ENCODE measurements around the gene NID2.

NID2 gene

GRCh38 chr14:52079239-52079959 lies 10.5 kb upstream of the NID2 start:
- no peak for DNase-seq

GRCh38 chr14:52078721-52079120 lies 9.9 kb upstream of the NID2 start:
- no peak for DNase-seq

- DNase-seq: no peak
Observed at GRCh38 chr14:52078095-52078531, 9.3 kb upstream of the NID2 start.

- no peak for DNase-seq
Observed at GRCh38 chr14:52077256-52077979, 8.6 kb upstream of the NID2 start.

- no peak for DNase-seq
Observed at GRCh38 chr14:52076334-52076733, 7.5 kb upstream of the NID2 start.

GRCh38 chr14:52075371-52075770 lies 6.5 kb upstream of the NID2 start:
- no peak for DNase-seq

GRCh38 chr14:52073251-52073650 lies 4.4 kb upstream of the NID2 start:
- DNase-seq: no peak

DNA sequence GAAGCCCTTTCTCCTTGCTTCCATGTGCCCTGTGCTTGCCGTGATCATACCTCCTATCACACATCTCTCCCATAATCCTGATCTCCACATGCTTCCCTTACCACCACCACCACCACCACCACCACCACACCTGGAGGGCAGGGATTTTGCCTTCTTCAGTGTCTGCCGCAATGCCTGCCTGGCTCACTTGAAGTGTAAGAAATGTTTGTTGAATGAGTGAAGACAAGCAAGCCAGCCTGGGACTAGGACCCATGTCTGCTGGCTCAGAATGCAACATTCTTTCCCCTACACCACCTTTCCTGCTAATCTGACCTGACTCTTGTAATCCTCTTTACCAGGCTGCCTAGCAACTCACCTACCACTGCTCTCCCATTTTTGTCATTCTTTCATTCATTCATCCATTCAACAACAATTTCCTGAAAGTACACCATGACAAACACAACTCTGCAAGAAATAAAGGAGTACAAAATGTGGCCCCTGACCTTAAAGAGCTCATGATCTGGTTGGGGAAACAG lies 3.5 kb upstream of the NID2 start:
- DNase-seq: no peak

GRCh38 chr14:52071675-52072074 lies 2.8 kb upstream of the NID2 start:
- no peak for DNase-seq

- no peak for DNase-seq
Observed at GRCh38 chr14:52070051-52070431, 1.2 kb upstream of the NID2 start.

DNA sequence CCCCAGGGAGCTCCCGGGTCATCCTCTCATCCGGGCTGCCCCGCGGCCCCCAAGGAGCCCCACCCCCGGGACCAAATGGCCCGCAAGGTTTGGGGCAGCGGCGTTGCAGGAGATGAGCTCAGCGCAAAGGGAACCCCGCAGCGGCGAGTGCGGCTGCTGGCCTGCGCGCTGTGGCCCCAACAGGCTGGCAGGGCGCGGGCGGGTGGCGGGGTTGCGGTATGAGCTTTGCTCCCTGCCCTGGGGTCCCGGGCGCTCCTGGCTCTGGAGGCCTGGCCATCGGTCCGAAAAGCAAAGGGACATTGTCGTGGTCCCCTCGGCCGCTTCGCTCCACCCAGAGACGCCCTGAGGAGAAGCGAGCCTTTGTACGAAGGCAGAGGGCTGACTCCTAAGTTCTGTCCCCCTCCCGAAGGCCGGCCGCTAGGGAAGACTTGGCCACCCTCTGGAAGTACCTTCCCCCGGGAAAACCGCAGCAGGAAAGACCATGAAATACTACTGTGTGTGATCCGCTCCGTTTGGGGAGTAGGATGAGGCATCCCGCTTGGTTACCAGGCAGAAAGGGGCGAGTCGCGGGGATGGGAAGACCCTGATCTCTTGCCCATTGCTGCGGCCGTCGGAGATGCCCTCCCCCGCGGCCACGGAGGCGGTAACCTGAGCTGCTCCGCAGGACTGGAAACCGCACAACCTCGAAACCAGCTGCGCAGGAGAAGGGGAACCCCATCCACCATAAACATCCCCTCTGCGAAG lies 620 bp upstream of the NID2 start:
- no peak for DNase-seq

- no peak for DNase-seq
Observed at GRCh38 chr14:52067873-52068614, 815 bp downstream of the NID2 start.

GRCh38 chr14:52064174-52064573 lies 4.7 kb downstream of the NID2 start:
- no peak for DNase-seq

DNA sequence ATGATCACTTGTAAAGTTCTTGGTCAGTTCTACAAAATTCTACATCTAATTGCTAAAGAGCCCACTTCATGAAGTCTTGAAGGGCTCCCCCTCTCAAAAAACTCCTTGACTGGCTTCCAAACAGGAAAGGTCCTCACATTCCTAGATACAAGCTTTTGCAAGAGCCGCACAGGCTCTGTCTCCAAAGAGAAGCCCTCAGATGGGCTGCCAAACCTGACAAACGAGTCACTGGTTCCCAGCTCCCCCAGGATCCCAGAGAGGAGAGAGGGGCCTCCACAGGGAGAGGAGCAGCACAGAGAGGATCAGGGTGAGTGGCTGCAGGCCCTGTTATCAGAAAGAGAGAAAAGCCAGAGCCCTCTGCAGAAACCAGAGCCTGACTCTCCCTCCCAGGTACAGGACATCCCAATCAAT lies 5.8 kb downstream of the NID2 start:
- DNase-seq: no peak

GRCh38 chr14:52061890-52062289 lies 7.0 kb downstream of the NID2 start:
- no peak for DNase-seq

DNA sequence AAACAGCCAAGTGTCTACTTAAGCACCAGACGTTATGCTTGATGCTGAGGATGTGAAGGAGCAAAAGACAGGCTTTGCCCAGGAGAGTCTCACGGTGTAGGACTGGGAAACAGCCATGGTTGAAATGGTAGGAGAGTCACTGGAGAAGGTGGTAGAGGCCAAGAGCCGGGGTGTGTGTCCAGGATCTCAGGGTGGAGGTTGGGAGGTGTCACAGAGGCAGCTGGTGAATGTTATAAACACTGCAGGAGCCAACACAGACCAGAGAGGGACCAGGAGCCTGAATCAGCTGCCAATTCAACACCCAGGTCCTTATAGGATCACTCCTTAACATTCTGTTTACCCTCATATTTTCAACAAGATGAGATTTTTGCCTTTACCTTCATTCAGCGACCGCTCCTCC lies 7.5 kb downstream of the NID2 start:
- no peak for DNase-seq

GRCh38 chr14:52060080-52060479 lies 8.8 kb downstream of the NID2 start:
- DNase-seq: no peak

- DNase-seq: no peak
Observed at GRCh38 chr14:52059649-52060048, 9.2 kb downstream of the NID2 start.

DNA sequence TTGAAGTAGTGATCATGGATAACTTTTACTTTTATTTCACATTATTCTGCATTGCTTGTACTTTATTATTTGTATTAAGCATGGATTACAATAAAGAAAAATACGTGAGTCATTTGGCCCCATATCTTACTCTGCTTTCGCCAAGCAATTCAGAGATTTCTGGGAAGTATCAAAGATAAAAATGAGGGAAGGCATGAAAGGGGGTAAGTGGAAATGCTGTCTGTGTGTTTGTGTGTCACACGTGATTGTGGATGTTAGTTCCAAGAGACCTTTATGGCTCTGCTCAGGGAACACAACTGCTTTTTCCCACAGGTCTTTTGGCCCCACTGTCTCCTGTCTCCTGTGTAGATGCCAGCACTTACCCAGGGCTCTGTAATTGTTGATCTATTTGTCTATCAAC lies 10.5 kb downstream of the NID2 start:
- DNase-seq: no peak

- no peak for DNase-seq
Observed at GRCh38 chr14:52055167-52055566, 13.7 kb downstream of the NID2 start.

DNA sequence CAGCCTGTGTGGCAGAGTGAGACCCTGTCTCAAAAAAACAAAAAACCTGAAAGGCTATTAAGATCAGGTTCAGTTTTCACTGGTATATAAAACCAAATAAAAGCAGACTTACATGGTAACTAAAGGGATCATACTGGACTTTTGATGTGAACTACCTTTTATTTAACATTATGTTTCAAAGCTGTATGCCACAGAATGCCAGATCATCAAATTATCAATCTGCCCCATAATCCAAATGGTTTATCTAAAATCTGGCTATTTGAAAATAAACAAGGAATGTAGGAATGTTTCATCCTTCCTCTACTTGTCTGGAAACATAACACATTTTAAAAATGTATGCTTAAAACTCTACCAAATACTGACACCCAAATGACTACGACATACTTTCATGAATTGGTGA lies 14.2 kb downstream of the NID2 start:
- DNase-seq: no peak

- DNase-seq: no peak
Observed at GRCh38 chr14:52053044-52053443, 15.8 kb downstream of the NID2 start.

Data from stimulated activated naive CD4-positive, alpha-beta T cell treated with Interleukin-2 at 50 U/mL for 16 hours (primary cell).